ENCODE data around the gene GAS7.

Gene GAS7

DNA sequence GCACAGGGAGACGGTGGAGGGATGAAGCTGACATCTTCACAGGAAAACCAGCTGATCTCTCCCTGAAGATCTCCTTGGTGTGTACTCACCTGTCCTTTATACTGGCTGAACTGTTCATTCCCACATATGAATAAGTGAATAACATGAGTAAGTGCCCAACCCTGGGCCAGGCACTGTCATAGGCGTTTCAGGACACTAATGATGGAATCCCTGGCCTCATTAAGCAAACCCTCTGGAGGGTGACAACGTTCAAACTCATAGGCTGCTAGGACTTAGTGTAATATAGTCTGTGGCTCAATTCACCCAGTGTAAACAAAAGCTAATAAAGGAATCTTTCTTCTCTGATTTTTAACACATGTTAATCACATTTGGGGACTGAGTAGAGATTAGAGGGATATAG lies 24.5 kb downstream of the GAS7 start:
- no peak for DNase-seq (ENCODE audit: low read depth)
- TF ChIP-seq, protein P1, sequence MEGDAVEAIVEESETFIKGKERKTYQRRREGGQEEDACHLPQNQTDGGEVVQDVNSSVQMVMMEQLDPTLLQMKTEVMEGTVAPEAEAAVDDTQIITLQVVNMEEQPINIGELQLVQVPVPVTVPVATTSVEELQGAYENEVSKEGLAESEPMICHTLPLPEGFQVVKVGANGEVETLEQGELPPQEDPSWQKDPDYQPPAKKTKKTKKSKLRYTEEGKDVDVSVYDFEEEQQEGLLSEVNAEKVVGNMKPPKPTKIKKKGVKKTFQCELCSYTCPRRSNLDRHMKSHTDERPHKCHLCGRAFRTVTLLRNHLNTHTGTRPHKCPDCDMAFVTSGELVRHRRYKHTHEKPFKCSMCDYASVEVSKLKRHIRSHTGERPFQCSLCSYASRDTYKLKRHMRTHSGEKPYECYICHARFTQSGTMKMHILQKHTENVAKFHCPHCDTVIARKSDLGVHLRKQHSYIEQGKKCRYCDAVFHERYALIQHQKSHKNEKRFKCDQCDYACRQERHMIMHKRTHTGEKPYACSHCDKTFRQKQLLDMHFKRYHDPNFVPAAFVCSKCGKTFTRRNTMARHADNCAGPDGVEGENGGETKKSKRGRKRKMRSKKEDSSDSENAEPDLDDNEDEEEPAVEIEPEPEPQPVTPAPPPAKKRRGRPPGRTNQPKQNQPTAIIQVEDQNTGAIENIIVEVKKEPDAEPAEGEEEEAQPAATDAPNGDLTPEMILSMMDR (IDR thresholded peaks at IDR 0.05; ENCODE audit: low read depth, low read length, missing control alignments) = no peak
- no peak overlapping the region for H3K4me3 ChIP-seq (ENCODE audit: low read depth, low read length)

DNA sequence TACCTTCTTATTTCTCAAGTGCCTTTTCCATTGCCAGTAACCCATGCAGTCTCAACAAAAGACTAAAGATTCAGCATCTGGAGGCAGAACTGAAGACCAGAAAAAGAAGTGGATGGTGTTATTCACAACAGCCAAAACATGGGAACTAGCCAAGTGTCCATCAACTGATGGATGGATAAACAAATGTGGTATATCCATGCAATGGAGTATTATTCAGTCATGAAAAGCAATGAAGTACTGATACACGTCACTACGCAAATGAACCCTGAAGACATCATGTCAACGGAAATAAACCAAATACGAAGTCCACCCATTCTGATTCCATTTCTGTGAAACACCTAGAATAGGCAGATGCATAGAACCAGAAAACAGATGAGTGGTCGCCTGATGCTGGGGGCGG lies 25.6 kb downstream of the GAS7 start:
- H3K4me3 ChIP-seq (ENCODE audit: low read depth, low read length) = no peak overlapping the region
- DNase-seq (ENCODE audit: low read depth) = no peak
- TF ChIP-seq, protein P1 (IDR thresholded peaks at IDR 0.05; ENCODE audit: low read depth, low read length, missing control alignments) = no peak

DNA sequence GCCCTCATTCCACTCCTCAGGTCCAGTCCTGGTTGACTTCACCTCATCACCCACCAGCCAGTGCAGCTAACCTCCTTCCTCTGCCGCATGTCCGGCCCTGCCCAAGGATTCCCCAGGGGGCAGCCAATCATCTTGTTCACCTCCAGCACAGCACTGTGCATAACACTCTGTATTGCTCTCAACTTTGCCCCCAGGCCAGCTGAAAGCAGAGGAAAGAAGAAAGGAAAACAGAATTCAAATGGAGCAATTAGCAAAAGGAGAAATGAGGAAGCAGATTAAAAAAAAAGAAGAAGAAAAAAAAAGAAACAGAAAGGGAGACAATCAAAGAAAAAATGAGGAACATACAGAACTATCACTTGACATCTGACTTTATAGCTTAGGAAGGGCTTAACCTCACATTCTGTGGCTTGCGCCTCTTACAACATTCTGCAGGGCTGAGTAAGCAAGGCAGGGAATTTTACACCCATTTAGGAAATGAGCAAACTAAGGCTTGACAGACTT lies 26.1 kb downstream of the GAS7 start:
- H3K4me3 ChIP-seq (ENCODE audit: low read depth, low read length) = no peak overlapping the region
- no peak for DNase-seq (ENCODE audit: low read depth)
- TF ChIP-seq, protein P1 (IDR thresholded peaks at IDR 0.05; ENCODE audit: low read depth, low read length, missing control alignments) = no peak

DNA sequence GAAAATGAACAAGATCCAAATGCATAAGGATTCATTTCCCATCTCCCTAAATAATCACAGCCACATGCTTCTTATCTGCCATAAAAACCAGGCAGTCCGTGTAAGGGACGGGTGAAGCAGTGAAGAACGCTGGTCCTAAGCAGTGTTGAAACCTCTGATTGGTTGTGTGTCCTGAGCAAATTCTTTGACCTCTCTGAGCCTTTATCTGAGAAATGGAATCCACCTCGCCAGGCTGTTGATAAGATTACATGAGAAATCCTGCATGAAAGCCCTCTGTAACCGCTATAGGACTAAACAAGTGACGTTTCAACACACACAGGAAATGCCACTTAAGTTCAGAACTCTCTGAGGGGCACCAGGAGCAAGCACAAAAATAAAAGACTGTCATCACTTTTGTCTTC lies 26.8 kb downstream of the GAS7 start:
- DNase-seq (ENCODE audit: low read depth) = no peak
- H3K4me3 ChIP-seq (ENCODE audit: low read depth, low read length) = no peak overlapping the region
- TF ChIP-seq, protein P1 (IDR thresholded peaks at IDR 0.05; ENCODE audit: low read depth, low read length, missing control alignments) = no peak

DNA sequence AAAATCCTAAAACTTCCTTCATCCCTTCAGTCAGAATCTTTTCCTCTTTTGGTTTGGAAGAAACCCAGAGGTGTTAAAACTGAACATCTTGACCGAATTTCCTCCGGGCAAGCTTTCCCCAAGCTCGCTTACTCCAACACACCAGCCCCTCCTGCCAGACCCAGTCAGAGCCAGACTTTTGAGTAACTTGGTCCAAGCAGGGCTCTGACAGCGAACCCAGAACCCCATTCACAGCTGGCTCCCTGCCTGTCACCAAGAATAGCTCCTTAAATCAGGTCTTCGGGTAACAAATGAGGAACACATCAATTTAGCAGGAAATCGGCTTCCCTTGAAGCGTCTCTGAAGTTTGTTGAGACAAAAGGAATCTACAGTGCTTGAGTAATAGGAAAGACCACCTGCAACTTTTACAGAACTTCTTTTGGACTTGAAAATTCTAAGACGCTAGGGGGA lies 27.3 kb downstream of the GAS7 start:
- DNase-seq (ENCODE audit: low read depth) = no peak
- TF ChIP-seq, protein P1 (IDR thresholded peaks at IDR 0.05; ENCODE audit: low read depth, low read length, missing control alignments) = no peak
- H3K4me3 ChIP-seq (ENCODE audit: low read depth, low read length) = no peak overlapping the region

DNA sequence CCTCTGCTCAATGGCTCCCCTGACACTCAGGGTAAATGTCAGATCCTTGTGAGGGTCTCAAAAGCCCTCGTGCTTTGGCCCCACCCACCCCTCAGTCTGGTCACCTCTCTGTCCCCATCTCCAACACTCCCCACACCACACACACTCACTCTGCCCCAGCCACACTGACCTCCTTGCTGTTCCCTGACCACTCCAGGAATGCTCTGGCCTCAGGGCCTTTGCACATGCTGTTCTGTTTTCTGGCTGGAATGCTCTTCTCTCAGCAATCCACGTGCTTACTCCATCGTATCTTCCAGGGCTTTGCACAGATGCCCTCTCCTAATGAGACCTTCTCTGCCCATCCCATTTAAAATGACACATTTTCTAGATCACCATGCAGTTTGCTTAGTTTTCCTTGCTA lies 28.2 kb downstream of the GAS7 start:
- no peak for DNase-seq (ENCODE audit: low read depth)
- TF ChIP-seq, protein P1 (IDR thresholded peaks at IDR 0.05; ENCODE audit: low read depth, low read length, missing control alignments) = no peak
- H3K4me3 ChIP-seq (ENCODE audit: low read depth, low read length) = no peak overlapping the region

DNA sequence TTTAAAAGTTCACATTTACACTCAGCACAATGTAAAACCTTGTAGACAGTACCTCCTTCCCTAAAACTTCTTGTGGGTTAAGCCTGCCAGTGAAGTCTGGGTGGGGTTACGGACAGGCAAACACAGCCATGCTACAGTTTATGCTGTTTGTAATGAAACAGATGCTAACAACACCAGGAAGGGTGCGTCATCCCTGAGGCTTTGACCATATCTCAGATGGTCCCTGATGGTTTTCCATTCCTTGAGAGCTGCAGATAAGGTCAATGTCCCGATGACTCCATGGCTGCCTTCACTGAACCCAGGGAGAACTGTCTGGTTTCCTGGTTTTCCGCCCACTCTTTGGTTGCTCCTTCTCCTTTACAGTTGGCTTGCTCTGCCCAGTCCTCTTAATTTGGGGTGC lies 29.1 kb downstream of the GAS7 start:
- TF ChIP-seq, protein P1 (IDR thresholded peaks at IDR 0.05; ENCODE audit: low read depth, low read length, missing control alignments) = no peak
- no peak for DNase-seq (ENCODE audit: low read depth)
- H3K4me3 ChIP-seq (ENCODE audit: low read depth, low read length) = no peak overlapping the region

Measured in GM12864 (cell line).